OCI-LY3 (cell line): ENCODE results near the gene AKAP3.

Source experiments
- CTCF ChIP-seq: fragments of 200-600, 300-600 bp; sonication (generic); IDR thresholded peaks from 2 replicates; pipeline ENCODE4 v1.5.1; 2014; ENCODE audit warnings: antibody characterized with exemption, low read length, low read depth
- EZH2phosphoT487 ChIP-seq: fragments of 200-600 bp; shearing (Covaris generic); IDR thresholded peaks from 2 replicates; pipeline ENCODE4 v1.6.1; 2018; ENCODE audit warnings: antibody characterized with exemption, mixed run types, low read depth

GRCh38 chr12:4572680-4573079 is 76.2 kb downstream of the AKAP3 start:
- no peak for TF ChIP-seq CTCF
- TF ChIP-seq EZH2phosphoT487: no peak
